ENCODE results near the gene LRRC28. TPM values are rescaled to one million over a fixed set of nuclear protein-coding genes. Genes with fewer than 3 reads are reported as not detected.

Gene LRRC28
- total RNA-seq, 1 donor from 2014 or later = 17.2 TPM

GRCh38 chr15:99421172-99421656 lies 169.9 kb downstream of the LRRC28 start:
- Histone ChIP-seq H3K27ac (ENCODE audit: low read depth, low read length) (no peak overlapping the region), H3K9me3 (ENCODE audit: control insufficient read depth in 3 of 3, low read length in 3 of 3) (no peaks in the 10 kb centered on the region), H3K4me1 (ENCODE audit: control insufficient read depth in 3 of 3, insufficient read depth in 3 of 3, low read length in 3 of 3) (peaks cover 8 to 18% (median 18%) of the 10 kb centered on the region in 3 donors), H3K4me3 (ENCODE audit: low read length in 3 of 3) (no peak overlapping the region), H3K9ac (ENCODE audit: low read depth in 1 of 3, low read length in 3 of 3) (no peak overlapping the region), H3K36me3 (ENCODE audit: control insufficient read depth in 3 of 3, insufficient read depth in 3 of 3, low read length in 3 of 3) (no peaks in the 10 kb centered on the region), H3K27me3 (ENCODE audit: control insufficient read depth in 3 of 3, insufficient read depth in 3 of 3, low read length in 3 of 3) (no peaks in the 10 kb centered on the region)

- H3K9ac ChIP-seq (ENCODE audit: low read depth in 1 of 3, low read length in 3 of 3) = no peak overlapping the region
- H3K4me3 ChIP-seq (ENCODE audit: low read length in 3 of 3) = no peak overlapping the region
- H3K4me1 ChIP-seq (ENCODE audit: control insufficient read depth in 3 of 3, insufficient read depth in 3 of 3, low read length in 3 of 3) = peaks cover 8 to 21% (median 20%) of the 10 kb centered on the region in 3 donors
- H3K9me3 ChIP-seq (ENCODE audit: control insufficient read depth in 3 of 3, low read length in 3 of 3) = no peaks in the 10 kb centered on the region
- H3K27ac ChIP-seq (ENCODE audit: low read depth, low read length) = no peak overlapping the region
- no peaks in the 10 kb centered on the region for H3K27me3 ChIP-seq (ENCODE audit: control insufficient read depth in 3 of 3, insufficient read depth in 3 of 3, low read length in 3 of 3)
- no peaks in the 10 kb centered on the region for H3K36me3 ChIP-seq (ENCODE audit: control insufficient read depth in 3 of 3, insufficient read depth in 3 of 3, low read length in 3 of 3)
Observed at GRCh38 chr15:99421758-99422157, 170.5 kb downstream of the LRRC28 start.

DNA sequence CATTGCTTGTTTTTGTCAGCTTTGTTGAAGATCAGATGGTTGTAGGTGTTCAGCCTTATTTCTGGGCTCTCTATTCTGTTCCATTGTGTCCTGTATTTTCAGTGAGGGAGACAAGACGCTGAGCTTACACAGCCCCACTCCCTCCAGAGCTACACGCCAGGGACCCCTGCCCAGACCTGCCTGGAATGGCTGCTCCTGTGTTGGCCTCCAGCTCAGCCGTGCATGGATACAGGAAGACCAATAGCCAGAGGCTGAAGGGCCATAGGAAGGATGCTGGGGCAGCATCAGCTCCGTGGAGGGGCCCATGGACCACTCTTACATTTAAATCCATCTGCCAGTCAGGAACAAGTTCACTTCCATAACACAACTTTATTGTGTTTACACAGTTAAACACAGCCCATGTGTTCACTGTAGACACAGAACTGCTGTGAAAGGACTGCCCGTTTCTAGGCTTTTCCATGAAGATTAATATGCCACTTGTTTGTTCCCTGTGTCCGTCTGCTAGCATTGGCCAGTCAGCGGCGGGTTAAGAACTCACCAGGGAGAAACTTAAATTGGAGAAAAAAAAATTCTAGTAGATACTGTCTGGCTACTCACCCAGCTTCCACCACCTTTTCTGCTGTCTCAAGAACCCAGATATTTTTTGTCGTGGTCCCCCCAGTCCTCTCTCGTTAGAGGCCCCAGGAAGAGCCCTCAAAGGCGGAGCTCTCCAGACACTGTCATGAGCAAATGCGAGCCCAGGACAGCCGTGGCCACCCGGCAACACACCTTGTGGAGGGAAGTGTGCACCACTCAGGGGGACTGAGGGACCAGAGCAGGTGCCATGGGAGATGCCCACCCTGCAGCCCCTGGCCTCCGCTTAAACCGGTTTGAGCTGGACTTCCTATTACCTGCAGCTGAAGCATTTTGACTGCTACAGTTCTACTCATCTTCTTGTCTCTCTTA lies 172.2 kb downstream of the LRRC28 start:
- H3K36me3 ChIP-seq (ENCODE audit: control insufficient read depth in 3 of 3, insufficient read depth in 3 of 3, low read length in 3 of 3) = no peaks in the 10 kb centered on the region
- no peak overlapping the region for H3K4me3 ChIP-seq (ENCODE audit: low read length in 3 of 3)
- peaks cover 8 to 21% (median 20%) of the 10 kb centered on the region in 3 donors for H3K4me1 ChIP-seq (ENCODE audit: control insufficient read depth in 3 of 3, insufficient read depth in 3 of 3, low read length in 3 of 3)
- H3K27ac ChIP-seq (ENCODE audit: low read depth, low read length) = no peak overlapping the region
- H3K27me3 ChIP-seq (ENCODE audit: control insufficient read depth in 3 of 3, insufficient read depth in 3 of 3, low read length in 3 of 3) = no peaks in the 10 kb centered on the region
- H3K9ac ChIP-seq (ENCODE audit: low read depth in 1 of 3, low read length in 3 of 3) = no peak overlapping the region
- no peaks in the 10 kb centered on the region for H3K9me3 ChIP-seq (ENCODE audit: control insufficient read depth in 3 of 3, low read length in 3 of 3)

GRCh38 chr15:99424131-99424571 lies 172.9 kb downstream of the LRRC28 start:
- Histone ChIP-seq H3K9me3 (ENCODE audit: control insufficient read depth in 3 of 3, low read length in 3 of 3) (no peaks in the 10 kb centered on the region), H3K4me3 (ENCODE audit: low read length in 3 of 3) (no peak overlapping the region), H3K27me3 (ENCODE audit: control insufficient read depth in 3 of 3, insufficient read depth in 3 of 3, low read length in 3 of 3) (no peaks in the 10 kb centered on the region), H3K9ac (ENCODE audit: low read depth in 1 of 3, low read length in 3 of 3) (no peak overlapping the region), H3K27ac (ENCODE audit: low read depth, low read length) (no peak overlapping the region), H3K4me1 (ENCODE audit: control insufficient read depth in 3 of 3, insufficient read depth in 3 of 3, low read length in 3 of 3) (peaks cover 8 to 21% (median 20%) of the 10 kb centered on the region in 3 donors), H3K36me3 (ENCODE audit: control insufficient read depth in 3 of 3, insufficient read depth in 3 of 3, low read length in 3 of 3) (no peaks in the 10 kb centered on the region)

DNA sequence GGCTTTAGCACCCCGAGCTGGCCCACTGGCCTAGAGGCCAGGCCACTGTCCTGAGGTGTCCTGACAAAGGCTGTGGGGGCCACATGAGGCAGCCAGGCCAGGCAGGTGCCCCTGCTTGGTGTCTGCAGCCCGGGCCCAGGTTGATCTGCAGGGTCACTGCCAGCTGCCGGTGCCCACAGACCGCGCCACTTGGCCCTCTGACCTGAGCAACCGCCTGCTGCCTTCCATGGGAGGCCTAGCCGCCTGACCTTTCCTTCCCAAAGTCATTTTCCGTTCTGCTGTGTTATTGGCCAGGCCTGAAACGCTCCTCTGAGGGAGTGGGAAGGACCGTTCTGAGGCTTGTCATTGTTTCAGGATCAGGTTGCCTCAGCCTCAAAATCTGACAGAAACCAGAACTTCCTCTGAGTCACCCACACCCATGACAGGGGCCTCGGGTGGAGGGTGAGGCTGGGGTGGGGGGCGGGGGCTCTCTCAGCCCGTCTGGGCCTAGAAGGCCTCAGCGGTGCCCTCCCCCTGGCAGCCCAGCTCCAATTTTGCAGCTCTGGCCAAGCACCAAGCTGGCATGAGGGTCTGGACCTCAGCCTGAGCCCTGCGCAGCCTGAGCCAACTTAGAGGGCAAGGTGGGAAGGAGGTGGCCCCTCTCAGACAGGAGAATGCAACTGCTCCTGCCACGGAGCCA lies 173.8 kb downstream of the LRRC28 start:
- Histone ChIP-seq H3K27me3 (ENCODE audit: control insufficient read depth in 3 of 3, insufficient read depth in 3 of 3, low read length in 3 of 3) (no peaks in the 10 kb centered on the region), H3K9me3 (ENCODE audit: control insufficient read depth in 3 of 3, low read length in 3 of 3) (no peaks in the 10 kb centered on the region), H3K36me3 (ENCODE audit: control insufficient read depth in 3 of 3, insufficient read depth in 3 of 3, low read length in 3 of 3) (no peaks in the 10 kb centered on the region), H3K9ac (ENCODE audit: low read depth in 1 of 3, low read length in 3 of 3) (peak overlapping the region in 2 of 3 donors; percentile 57 to 66), H3K4me3 (ENCODE audit: low read length in 3 of 3) (no peak overlapping the region), H3K4me1 (ENCODE audit: control insufficient read depth in 3 of 3, insufficient read depth in 3 of 3, low read length in 3 of 3) (peaks cover 8 to 21% (median 20%) of the 10 kb centered on the region in 3 donors), H3K27ac (ENCODE audit: low read depth, low read length) (peak overlapping the region; percentile 56)

- H3K9ac ChIP-seq (ENCODE audit: low read depth in 1 of 3, low read length in 3 of 3) = peak overlapping the region in 1 of 3 donors; percentile 60
- peaks cover 8 to 21% (median 20%) of the 10 kb centered on the region in 3 donors for H3K4me1 ChIP-seq (ENCODE audit: control insufficient read depth in 3 of 3, insufficient read depth in 3 of 3, low read length in 3 of 3)
- H3K4me3 ChIP-seq (ENCODE audit: low read length in 3 of 3) = peak overlapping the region in 1 of 3 donors; percentile 41
- no peaks in the 10 kb centered on the region for H3K9me3 ChIP-seq (ENCODE audit: control insufficient read depth in 3 of 3, low read length in 3 of 3)
- H3K36me3 ChIP-seq (ENCODE audit: control insufficient read depth in 3 of 3, insufficient read depth in 3 of 3, low read length in 3 of 3) = no peaks in the 10 kb centered on the region
- H3K27me3 ChIP-seq (ENCODE audit: control insufficient read depth in 3 of 3, insufficient read depth in 3 of 3, low read length in 3 of 3) = no peaks in the 10 kb centered on the region
- peak overlapping the region; percentile 56 for H3K27ac ChIP-seq (ENCODE audit: low read depth, low read length)
Observed at GRCh38 chr15:99425657-99426301, 174.5 kb downstream of the LRRC28 start.

DNA sequence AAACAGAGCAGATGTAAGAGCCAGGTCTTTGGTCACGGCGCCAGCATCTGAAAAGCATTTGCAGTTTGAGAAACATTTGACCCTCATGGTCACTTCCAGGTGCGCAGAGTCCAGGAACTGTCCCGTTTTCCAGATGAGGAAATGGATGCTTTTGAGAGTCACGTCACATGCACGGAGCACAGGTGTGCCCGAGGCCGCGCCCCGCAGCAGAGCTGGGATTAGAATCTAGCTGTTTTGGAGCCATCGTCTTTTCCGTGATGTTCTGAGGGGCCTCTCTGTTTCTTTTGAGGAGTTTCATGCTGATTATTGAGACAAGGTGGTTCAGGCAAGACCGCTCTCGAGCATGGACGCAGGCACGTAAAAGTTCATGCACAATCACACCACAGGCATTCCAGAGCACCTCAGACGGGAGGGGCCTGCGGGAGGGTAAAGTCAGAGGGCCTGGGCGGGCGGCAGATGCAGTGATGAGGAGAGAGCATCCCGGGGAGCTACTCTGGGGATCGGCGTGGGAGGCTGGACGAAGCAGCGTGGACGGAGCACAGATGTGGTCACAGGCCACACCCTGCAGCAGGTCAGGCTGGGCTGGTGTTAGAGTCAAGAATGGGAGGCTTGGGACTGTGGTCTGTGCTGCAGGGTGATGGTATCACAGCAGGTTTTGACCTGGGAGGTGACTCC lies 175.3 kb downstream of the LRRC28 start:
- Histone ChIP-seq H3K36me3 (ENCODE audit: control insufficient read depth in 3 of 3, insufficient read depth in 3 of 3, low read length in 3 of 3) (no peaks in the 10 kb centered on the region), H3K4me1 (ENCODE audit: control insufficient read depth in 3 of 3, insufficient read depth in 3 of 3, low read length in 3 of 3) (peaks cover 8 to 21% (median 20%) of the 10 kb centered on the region in 3 donors), H3K4me3 (ENCODE audit: low read length in 3 of 3) (no peak overlapping the region), H3K27me3 (ENCODE audit: control insufficient read depth in 3 of 3, insufficient read depth in 3 of 3, low read length in 3 of 3) (no peaks in the 10 kb centered on the region), H3K9me3 (ENCODE audit: control insufficient read depth in 3 of 3, low read length in 3 of 3) (no peaks in the 10 kb centered on the region), H3K9ac (ENCODE audit: low read depth in 1 of 3, low read length in 3 of 3) (no peak overlapping the region), H3K27ac (ENCODE audit: low read depth, low read length) (no peak overlapping the region)

DNA sequence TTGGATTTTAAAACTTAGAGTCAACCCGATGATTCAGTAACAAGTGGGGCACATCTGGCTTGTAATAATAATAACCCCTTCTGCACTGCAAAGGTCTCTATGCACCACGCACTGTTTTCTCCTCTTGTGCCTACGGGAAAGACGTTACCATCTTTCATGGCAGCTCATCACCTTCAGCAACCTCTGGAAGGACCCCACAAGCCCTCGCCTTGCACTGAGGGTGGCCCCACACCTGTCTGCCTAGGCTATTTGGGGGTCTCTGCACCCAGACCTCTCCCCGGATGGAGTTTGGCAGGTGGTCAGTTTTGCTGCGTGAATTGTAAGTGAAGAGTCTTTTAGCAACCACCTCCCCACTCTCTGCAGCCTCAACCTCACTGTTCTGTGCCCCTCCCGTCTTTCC lies 175.9 kb downstream of the LRRC28 start:
- Histone ChIP-seq H3K9me3 (ENCODE audit: control insufficient read depth in 3 of 3, low read length in 3 of 3) (no peaks in the 10 kb centered on the region), H3K36me3 (ENCODE audit: control insufficient read depth in 3 of 3, insufficient read depth in 3 of 3, low read length in 3 of 3) (no peaks in the 10 kb centered on the region), H3K27me3 (ENCODE audit: control insufficient read depth in 3 of 3, insufficient read depth in 3 of 3, low read length in 3 of 3) (no peaks in the 10 kb centered on the region), H3K27ac (ENCODE audit: low read depth, low read length) (no peak overlapping the region), H3K4me3 (ENCODE audit: low read length in 3 of 3) (no peak overlapping the region), H3K9ac (ENCODE audit: low read depth in 1 of 3, low read length in 3 of 3) (no peak overlapping the region), H3K4me1 (ENCODE audit: control insufficient read depth in 3 of 3, insufficient read depth in 3 of 3, low read length in 3 of 3) (peaks cover 8 to 21% (median 20%) of the 10 kb centered on the region in 3 donors)

GRCh38 chr15:99427668-99428361 lies 176.5 kb downstream of the LRRC28 start:
- no peak overlapping the region for H3K9ac ChIP-seq (ENCODE audit: low read depth in 1 of 3, low read length in 3 of 3)
- H3K27me3 ChIP-seq (ENCODE audit: control insufficient read depth in 3 of 3, insufficient read depth in 3 of 3, low read length in 3 of 3) = no peaks in the 10 kb centered on the region
- no peak overlapping the region for H3K4me3 ChIP-seq (ENCODE audit: low read length in 3 of 3)
- H3K36me3 ChIP-seq (ENCODE audit: control insufficient read depth in 3 of 3, insufficient read depth in 3 of 3, low read length in 3 of 3) = no peaks in the 10 kb centered on the region
- H3K9me3 ChIP-seq (ENCODE audit: control insufficient read depth in 3 of 3, low read length in 3 of 3) = no peaks in the 10 kb centered on the region
- H3K4me1 ChIP-seq (ENCODE audit: control insufficient read depth in 3 of 3, insufficient read depth in 3 of 3, low read length in 3 of 3) = peaks cover 8 to 23% (median 21%) of the 10 kb centered on the region in 3 donors
- no peak overlapping the region for H3K27ac ChIP-seq (ENCODE audit: low read depth, low read length)
